Motor neuron (in vitro differentiated cells): ENCODE measurements around the gene FGFR4. TPM values are rescaled to one million over a fixed set of nuclear protein-coding genes. Genes with fewer than 3 reads are reported as not detected.

Experiments used
- ATAC-seq, 8 experiments: fragments of 200-7000 bp; cut with Tn5 transposase; replicated peaks in 6 of 8; 2 replicates each; pipeline ENCODE4 v1.8.0; 2021; ENCODE audit warnings: mild to moderate bottlenecking in 8 of 8, moderate library complexity in 8 of 8
- H3K27ac ChIP-seq, 2 donors: fragments of 250-450 bp; sonication (Bioruptor Pico); 2 replicates each; pipeline ENCODE4 v1.9.0; 2021; ENCODE audit warnings: antibody characterized with exemption in 2 of 2, mild to moderate bottlenecking in 2 of 2, moderate library complexity in 1 of 2
- H3K4me1 ChIP-seq, 2 donors: fragments of 250-450 bp; sonication (Bioruptor Pico); replicated peaks in 1 of 2; 2 replicates each; pipeline ENCODE4 v1.6.1; 2021; ENCODE audit warnings: antibody characterized with exemption in 2 of 2, mild to moderate bottlenecking in 2 of 2, moderate library complexity in 1 of 2
- H3K4me3 ChIP-seq, 5 donors: fragments of 250-450 bp; sonication (Bioruptor Pico); 2 replicates each; pipeline ENCODE4 v1.9.0; 2021; ENCODE audit warnings: antibody characterized with exemption in 5 of 5, mild to moderate bottlenecking in 5 of 5, moderate library complexity in 4 of 5
- WGBS, 10 experiments: fragments of 450-650 bp; shearing (Covaris generic); methylation state at CpG; one replicate each; pipeline ENCODE4 v1.0.0; 2022; 5-methylcytosine and 5-hydroxymethylcytosine counted together
- in situ Hi-C, 9 experiments: fragments of 400-800 bp; cut with MboI; loops; one replicate each; pipeline ENCODE4 v1.15.0; 2021; ENCODE audit warnings: low sequenced_read_pairs in 9 of 9, low pct_unique_long_range_greater_than_20kb in 2 of 9; ENCODE audit not compliant: unreplicated experiment in 9 of 9
- total RNA-seq, 8 experiments: library from RNA; unstranded; fragments of 300-600 nt; gene quantifications; 2 replicates each; pipeline versions ENCODE4 v1.2.3 to v1.2.4, GENCODE V29; 2022

Gene FGFR4
- total RNA-seq, 8 experiments from 2014 or later: 0.98 to 11.2 (median 2.2) TPM

- no peaks in the 10 kb centered on the region for H3K4me1 ChIP-seq
- peak; percentile 41 to 70 (median 60) for ATAC-seq
- H3K27ac ChIP-seq: no peak overlapping the region
- 3 to 57% (median 11%) methylated on average over 2 to 11 of the region's 14 CpGs; no CpG with 5 or more reads in 4 of the 10 experiments for WGBS, 10 experiments
- H3K4me3 ChIP-seq: no peak overlapping the region
- in situ Hi-C loops: loop anchor here in 8 of 9 experiments (5.0 to 25.0 kb wide), 4 partner anchors 41 to 451 kb away; no protein-coding TSS in a partner anchor
These were observed 27.1 kb downstream of the FGFR4 start for GRCh38 chr5:177113566-177114424.

- H3K27ac ChIP-seq: no peak overlapping the region
- in situ Hi-C loops: loop anchor here in 7 of 9 experiments (10.0 to 25.0 kb wide), 3 partner anchors 170 to 455 kb away; no protein-coding TSS in a partner anchor
- 8 to 94% (median 50%) methylated on average over 1 to 24 of the region's 49 CpGs; no CpG with 5 or more reads in 2 of the 10 experiments for WGBS, 10 experiments
- ATAC-seq: peak in 6 of 8 experiments; percentile 54 to 93 (median 71)
- H3K4me1 ChIP-seq: no peaks in the 10 kb centered on the region
- no peak overlapping the region for H3K4me3 ChIP-seq
These were observed 30.1 kb downstream of the FGFR4 start for GRCh38 chr5:177116631-177117373.

DNA sequence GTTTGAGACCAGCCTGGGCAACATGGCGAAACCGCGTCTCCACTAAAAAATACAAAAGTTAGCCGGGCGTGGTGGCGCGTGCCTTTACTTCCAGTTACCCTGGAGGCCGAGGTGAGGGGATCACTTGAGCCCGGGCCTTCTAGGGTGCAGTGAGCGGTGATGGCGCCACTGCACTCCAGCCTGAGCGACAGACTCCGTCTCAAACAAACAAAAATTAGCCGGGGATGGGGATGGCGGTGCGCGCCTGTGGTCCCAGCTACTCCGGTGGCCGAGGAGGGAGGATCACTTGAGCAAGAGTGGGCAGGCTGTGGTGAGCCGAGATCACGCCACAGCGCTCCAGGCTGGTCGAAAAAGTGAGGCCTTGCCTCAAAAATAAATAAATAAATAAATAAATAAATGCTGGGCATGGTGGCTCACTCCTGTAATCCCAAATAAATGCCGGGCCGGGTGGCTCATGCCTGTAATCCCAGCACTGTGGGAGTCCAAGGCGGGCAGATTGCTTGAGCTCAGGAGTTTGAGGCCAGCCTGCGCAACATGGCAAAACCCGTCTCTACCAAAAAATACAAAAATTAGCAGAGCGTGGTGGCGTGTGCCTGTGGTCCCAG is 30.8 kb downstream of the FGFR4 start:
- H3K27ac ChIP-seq: no peak overlapping the region
- ATAC-seq: no peak
- WGBS, 10 experiments: 93 to 100% (median 100%) methylated on average over 2 to 11 of the region's 30 CpGs; no CpG with 5 or more reads in 4 of the 10 experiments
- in situ Hi-C loops: loop anchor here in 7 of 9 experiments (10.0 to 25.0 kb wide), 3 partner anchors 170 to 455 kb away; no protein-coding TSS in a partner anchor
- no peaks in the 10 kb centered on the region for H3K4me1 ChIP-seq
- no peak overlapping the region for H3K4me3 ChIP-seq

DNA sequence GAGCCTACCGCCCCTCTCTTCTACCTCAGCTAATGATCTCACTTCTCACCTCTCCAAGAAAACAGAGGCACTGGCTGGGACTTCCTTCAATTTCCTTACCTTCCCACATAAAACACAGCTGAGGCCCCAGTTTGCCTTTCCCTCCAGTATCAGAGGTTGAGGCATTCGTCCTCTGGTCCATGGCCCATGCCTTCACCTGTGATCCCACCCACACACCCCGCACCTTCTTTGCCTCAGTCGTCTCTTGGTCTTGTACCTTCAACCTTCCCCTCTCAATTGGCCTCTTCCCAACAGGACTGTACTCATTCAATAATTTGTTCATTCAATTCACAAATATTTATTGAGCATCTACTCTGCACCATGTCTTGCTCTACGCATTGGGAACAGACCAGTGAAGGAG is 35.9 kb downstream of the FGFR4 start:
- no peak overlapping the region for H3K4me3 ChIP-seq
- no peak overlapping the region for H3K27ac ChIP-seq
- no peak for ATAC-seq
- no peaks in the 10 kb centered on the region for H3K4me1 ChIP-seq
- in situ Hi-C loops: loop anchor here in 5 of 9 experiments (25.0 kb wide), 2 partner anchors 165 to 460 kb away; no protein-coding TSS in a partner anchor
- WGBS, 10 experiments: 80 to 100% (median 91%) methylated on average over 1 to 5 of the region's 5 CpGs; no CpG with 5 or more reads in 1 of the 10 experiments

DNA sequence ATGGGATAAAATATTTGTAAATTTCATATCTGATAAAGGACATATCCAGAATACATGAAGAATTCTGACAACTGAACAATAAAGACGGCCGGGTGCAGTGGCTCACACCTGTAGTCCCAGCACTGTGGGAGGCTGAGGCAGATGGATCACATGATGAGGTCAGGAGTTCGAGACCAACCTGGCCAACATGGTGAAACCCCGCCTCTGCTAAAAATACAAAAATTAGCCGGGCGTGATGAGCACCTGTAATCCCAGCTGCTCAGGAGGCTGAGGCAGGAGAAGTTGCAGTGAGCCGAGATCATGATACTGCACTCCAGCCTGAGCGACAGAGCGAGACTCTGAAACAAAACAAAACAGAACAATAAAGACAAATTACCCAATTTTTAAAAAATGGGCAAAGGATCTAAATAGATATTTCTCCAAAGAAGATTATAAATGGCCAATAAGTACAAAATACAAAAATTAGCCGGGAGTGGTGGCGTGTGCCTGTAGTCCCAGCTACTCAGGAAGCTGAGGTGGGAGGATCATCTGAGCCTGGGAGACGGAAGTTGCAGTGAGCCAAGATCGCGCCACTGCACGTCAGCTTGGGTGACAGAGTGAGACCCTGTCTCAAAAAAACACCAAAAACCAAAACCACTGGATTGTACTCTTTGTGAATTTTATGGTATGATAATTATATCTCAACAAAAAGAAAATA is 37.2 kb downstream of the FGFR4 start:
- in situ Hi-C loops: loop anchor here in 5 of 9 experiments (25.0 kb wide), 2 partner anchors 163 to 462 kb away; no protein-coding TSS in a partner anchor
- no peak for ATAC-seq
- WGBS, 10 experiments: 73 to 95% (median 91%) methylated on average over 6 to 14 of the region's 15 CpGs; no CpG with 5 or more reads in 1 of the 10 experiments
- Histone ChIP-seq H3K4me1 (no peaks in the 10 kb centered on the region), H3K27ac (no peak overlapping the region), H3K4me3 (no peak overlapping the region)

DNA sequence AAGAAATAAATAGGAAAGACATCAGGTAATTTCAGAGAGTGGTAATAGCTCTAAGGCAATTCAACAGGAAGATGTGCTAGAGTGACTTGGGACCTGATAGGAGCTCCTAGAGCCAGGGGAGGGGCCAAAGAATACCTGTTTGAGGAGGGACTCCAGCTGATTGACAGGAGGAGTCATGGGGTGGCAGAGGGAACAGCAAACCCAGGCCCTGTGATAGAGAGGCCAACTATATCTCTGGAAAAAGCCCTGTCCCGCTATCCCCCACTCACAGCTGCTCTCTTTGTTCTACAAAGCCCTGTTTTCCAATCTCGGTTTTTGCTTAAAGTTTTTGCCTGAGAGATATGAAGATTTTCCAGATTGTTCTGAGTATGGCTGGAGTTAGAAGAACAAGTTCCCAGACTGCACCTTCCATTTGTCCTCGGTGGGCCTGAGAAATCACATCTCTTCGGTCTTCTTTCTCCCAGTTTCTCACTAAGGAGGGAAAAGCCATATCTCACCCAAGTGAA is 37.8 kb downstream of the FGFR4 start:
- H3K4me3 ChIP-seq: no peak overlapping the region
- H3K27ac ChIP-seq: no peak overlapping the region
- 0 to 100% (median 60%) methylated on average over 1 to 2 of the region's 4 CpGs; no CpG with 5 or more reads in 6 of the 10 experiments for WGBS, 10 experiments
- in situ Hi-C loops: loop anchor here in 5 of 9 experiments (25.0 kb wide), 2 partner anchors 163 to 462 kb away; no protein-coding TSS in a partner anchor
- no peak for ATAC-seq
- H3K4me1 ChIP-seq: no peaks in the 10 kb centered on the region

DNA sequence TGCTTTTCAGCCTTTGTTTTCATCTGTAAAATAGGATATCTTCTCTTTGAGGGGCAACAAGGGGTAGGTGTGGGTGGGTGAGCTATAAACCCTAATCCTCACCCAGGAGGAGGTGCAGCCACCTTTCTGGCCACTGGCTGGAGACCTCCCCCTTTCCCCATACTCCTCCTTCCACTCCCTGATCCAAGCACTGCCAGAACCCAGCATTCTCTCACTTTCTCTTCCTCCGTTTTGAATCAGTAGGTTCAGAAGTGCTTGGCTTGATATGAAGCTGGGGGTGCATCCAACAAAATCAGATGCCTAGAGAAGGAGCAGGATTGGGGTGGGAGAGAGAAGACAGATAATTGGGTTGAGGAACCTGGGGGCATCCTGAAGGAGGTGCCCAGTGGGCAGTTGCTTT is 40.1 kb downstream of the FGFR4 start:
- H3K4me1 ChIP-seq: no peaks in the 10 kb centered on the region
- H3K4me3 ChIP-seq: no peak overlapping the region
- no peak for ATAC-seq
- H3K27ac ChIP-seq: no peak overlapping the region
- WGBS, 10 experiments: 33 to 86% (median 78%) methylated on average over 1 of the region's 1 CpG; no CpG with 5 or more reads in 7 of the 10 experiments
- in situ Hi-C loops: no loop called here

- Histone ChIP-seq H3K4me3 (no peak overlapping the region), H3K4me1 (peaks cover 5% of the 10 kb centered on the region in 2 donors), H3K27ac (no peak overlapping the region)
- no peak for ATAC-seq
- 20 to 95% (median 78%) methylated on average over 1 to 4 of the region's 4 CpGs; no CpG with 5 or more reads in 4 of the 10 experiments for WGBS, 10 experiments
- in situ Hi-C loops: no loop called here
These were observed 41.9 kb downstream of the FGFR4 start for GRCh38 chr5:177128551-177128981.

DNA sequence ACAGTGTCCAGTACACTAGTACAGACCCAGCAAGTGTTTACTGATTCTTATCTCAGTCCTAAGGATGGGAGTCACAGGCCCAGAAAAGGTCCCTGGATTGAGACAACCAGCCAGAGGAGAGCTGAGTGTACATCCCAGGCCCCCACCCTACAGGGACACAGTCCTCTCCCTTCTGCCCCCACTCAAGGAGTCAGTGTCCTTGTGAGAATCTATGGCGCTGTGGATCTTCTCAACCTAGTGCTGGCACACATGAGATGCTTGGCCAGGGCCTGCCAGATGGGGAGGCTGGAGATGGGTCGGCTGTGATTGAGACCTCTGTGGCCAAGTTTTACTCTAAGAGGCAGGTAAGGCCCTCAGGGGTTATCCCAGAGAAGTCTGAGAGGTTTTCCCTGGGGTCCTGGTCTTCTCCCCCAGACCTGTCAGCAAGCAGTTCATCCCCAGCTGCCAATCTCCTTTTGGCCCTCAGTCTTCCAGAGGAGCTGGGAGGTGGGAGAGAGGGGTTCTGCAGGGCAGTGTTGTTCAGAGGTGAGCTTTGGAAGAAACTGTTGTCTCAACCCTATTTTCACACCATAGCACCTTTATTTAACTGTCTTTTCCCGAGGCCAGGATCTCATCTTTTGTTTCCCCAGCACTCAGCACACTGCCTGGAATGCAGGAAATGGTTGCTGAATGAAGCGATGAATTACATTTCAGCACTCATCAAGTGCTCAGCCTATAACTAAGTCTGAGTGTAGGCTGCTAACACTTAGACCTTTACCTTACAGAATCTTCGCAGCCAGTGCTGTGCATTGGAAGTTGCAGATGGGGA is 43.7 kb downstream of the FGFR4 start:
- no peak for ATAC-seq
- 50 to 100% (median 86%) methylated on average over 1 to 3 of the region's 5 CpGs; no CpG with 5 or more reads in 2 of the 10 experiments for WGBS, 10 experiments
- in situ Hi-C loops: no loop called here
- no peak overlapping the region for H3K27ac ChIP-seq
- peaks cover 13 to 14% of the 10 kb centered on the region in 2 donors for H3K4me1 ChIP-seq
- no peak overlapping the region for H3K4me3 ChIP-seq

- 20 to 100% (median 57%) methylated on average over 1 to 2 of the region's 2 CpGs; no CpG with 5 or more reads in 5 of the 10 experiments for WGBS, 10 experiments
- Histone ChIP-seq H3K4me3 (no peak overlapping the region), H3K27ac (no peak overlapping the region), H3K4me1 (peaks cover 19% of the 10 kb centered on the region in 2 donors)
- in situ Hi-C loops: no loop called here
- no peak for ATAC-seq
These were observed 44.3 kb downstream of the FGFR4 start for GRCh38 chr5:177131019-177131320.

DNA sequence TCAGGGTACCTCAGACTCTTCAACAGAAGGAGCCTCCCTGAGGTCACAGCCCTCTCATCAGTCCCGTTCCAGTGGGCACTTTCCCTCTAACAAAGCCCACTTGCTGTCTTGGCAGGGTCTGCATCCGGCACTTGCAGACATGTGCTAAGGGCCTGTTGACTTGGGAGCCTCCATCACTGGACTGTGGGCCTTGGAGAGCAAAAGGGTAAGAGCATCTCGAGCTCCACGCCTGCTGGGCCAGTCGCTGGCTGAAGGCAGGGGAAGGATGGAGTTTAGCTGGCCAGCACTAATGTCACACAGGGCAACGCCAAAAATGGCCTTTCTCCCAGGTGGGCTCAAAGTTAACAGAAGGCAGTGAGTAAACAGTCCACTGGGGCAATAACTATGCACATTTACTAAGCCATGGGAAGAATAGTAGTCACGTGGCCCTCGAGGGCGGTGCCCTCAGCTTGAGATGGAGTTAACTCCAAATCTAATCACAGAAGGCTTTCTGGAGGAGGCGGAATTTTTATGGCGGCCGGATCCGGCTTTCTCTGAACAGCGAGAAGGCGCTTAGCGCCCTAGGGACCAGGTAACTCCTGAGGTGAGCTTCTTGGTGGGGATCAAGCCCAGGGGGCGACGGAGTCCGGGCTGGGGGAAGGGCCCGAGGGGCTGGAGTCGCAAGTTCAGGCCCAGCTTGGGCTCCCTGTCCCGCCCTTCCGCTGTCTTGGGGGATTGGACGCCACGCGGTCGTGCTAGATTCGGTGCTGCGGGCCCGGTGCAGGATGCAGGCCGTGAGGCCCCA is 44.8 kb downstream of the FGFR4 start:
- H3K4me1 ChIP-seq: peaks cover 24 to 25% of the 10 kb centered on the region in 2 donors
- no peak overlapping the region for H3K4me3 ChIP-seq
- WGBS, 10 experiments: 68 to 92% (median 90%) methylated on average over 2 to 5 of the region's 31 CpGs; no CpG with 5 or more reads in 7 of the 10 experiments
- ATAC-seq: peak in 1 of 8 experiments; percentile 2
- in situ Hi-C loops: no loop called here
- no peak overlapping the region for H3K27ac ChIP-seq
